Fibroblast of pulmonary artery (primary cell): Measurements from ENCODE around the gene PTGER2.

Source experiments
- DNase-seq: peaks from one replicate; pipeline ENCODE4 v3.0.0-alpha.2; 2010; ENCODE audit warnings: low read depth
- H3K4me3 ChIP-seq: replicated peaks from 2 replicates; pipeline ENCODE4 v1.5.1; 2011; ENCODE audit warnings: low read depth, mild to moderate bottlenecking, control low read depth, low read length, moderate library complexity
- CTCF ChIP-seq: IDR thresholded peaks from 2 replicates; pipeline ENCODE4 v1.5.1; 2011; ENCODE audit warnings: mild to moderate bottlenecking, control low read depth, low read length, inconsistent platforms; ENCODE audit errors: missing control alignments

PTGER2 gene

GRCh38 chr14:52355016-52355431 is 40.9 kb downstream of the PTGER2 start:
- TF ChIP-seq CTCF = no peak
- peak; percentile 96 for DNase-seq
- H3K4me3 ChIP-seq = no peak overlapping the region

GRCh38 chr14:52355526-52355925 is 41.4 kb downstream of the PTGER2 start:
- DNase-seq = no peak

GRCh38 chr14:52356025-52356424 is 41.9 kb downstream of the PTGER2 start:
- TF ChIP-seq CTCF = no peak
- no peak overlapping the region for H3K4me3 ChIP-seq
- peak; percentile 13 for DNase-seq

More at GRCh38 chr14:52355526-52355925, 41.4 kb downstream of the PTGER2 start:
- no peak for TF ChIP-seq CTCF
- no peak overlapping the region for H3K4me3 ChIP-seq

- TF ChIP-seq CTCF = no peak
- no peak overlapping the region for H3K4me3 ChIP-seq
- peak; percentile 18 for DNase-seq
Observed at GRCh38 chr14:52360831-52361230, 46.7 kb downstream of the PTGER2 start.

GRCh38 chr14:52363041-52363704 is 49.1 kb downstream of the PTGER2 start:
- no peak for TF ChIP-seq CTCF
- no peak for DNase-seq
- no peak overlapping the region for H3K4me3 ChIP-seq

- DNase-seq = no peak
- TF ChIP-seq CTCF = no peak
- H3K4me3 ChIP-seq = no peak overlapping the region
Observed at GRCh38 chr14:52363961-52364360, 49.8 kb downstream of the PTGER2 start.

GRCh38 chr14:52365071-52365470 is 51.0 kb downstream of the PTGER2 start:
- TF ChIP-seq CTCF = no peak
- DNase-seq = no peak
- H3K4me3 ChIP-seq = no peak overlapping the region
